GM03348 (cell line): Measurements from ENCODE around the gene PLEKHH3.
"Not testable (repeated sequence)": the region's sequence is repeated elsewhere in the genome, so short reads cannot be mapped to it uniquely, and the experiment has no call there.

Experiments used
- DNase-seq: peaks from one replicate; pipeline ENCODE4 v3.0.0; 2012; ENCODE audit warnings: low spot score

The PLEKHH3 gene

DNA sequence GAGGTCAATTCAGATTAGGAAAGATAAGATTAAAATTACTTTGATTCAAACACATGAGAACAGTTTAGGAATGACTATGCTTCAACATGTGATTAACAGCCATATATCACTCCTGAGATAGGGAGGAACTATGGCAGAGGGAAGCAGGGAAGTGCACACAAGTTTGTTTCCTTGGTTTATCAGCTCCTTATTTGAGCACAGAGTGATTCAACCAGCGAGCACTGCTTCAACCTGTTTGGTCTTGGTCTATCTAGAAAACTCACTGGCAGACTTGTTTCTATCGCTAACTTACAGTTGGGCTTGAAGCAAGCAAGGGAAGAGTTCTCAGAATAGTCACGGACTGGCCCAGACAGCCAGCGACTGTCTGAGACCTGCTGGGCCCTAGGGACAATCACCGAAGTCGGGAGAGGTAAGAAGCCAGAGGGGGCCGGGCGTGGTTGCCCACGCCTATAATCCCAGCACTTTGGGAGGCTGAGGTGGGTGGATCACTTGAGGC is 43.8 kb downstream of the PLEKHH3 start:
- no peak for DNase-seq

DNA sequence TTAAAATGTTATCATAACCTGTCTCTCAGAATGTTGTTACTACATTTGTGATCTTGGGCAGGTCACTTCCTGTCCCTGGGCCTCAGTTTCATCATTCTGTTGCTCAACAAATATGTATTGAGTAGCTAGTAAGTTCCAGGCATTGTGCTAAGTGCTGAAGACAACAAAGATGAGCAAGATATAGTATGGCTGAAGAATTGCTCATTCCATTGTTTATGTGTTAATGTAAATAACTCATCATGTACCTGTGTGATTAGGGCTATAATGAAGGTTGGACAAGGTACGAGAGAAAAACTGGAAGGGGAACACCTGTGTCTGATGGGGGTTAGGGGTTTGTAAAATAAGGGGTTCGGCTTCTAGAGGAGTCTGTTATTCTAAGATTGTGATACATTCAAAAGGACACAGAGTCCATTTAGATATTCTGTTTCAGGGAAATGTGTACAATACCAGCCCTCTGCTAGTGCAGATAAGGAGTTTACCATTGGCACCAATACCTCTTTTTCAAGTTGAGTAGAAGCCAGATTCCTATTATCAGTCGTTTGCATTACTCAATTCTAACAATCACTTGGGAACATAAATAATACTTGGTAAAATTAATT is 47.3 kb downstream of the PLEKHH3 start:
- no peak for DNase-seq

DNA sequence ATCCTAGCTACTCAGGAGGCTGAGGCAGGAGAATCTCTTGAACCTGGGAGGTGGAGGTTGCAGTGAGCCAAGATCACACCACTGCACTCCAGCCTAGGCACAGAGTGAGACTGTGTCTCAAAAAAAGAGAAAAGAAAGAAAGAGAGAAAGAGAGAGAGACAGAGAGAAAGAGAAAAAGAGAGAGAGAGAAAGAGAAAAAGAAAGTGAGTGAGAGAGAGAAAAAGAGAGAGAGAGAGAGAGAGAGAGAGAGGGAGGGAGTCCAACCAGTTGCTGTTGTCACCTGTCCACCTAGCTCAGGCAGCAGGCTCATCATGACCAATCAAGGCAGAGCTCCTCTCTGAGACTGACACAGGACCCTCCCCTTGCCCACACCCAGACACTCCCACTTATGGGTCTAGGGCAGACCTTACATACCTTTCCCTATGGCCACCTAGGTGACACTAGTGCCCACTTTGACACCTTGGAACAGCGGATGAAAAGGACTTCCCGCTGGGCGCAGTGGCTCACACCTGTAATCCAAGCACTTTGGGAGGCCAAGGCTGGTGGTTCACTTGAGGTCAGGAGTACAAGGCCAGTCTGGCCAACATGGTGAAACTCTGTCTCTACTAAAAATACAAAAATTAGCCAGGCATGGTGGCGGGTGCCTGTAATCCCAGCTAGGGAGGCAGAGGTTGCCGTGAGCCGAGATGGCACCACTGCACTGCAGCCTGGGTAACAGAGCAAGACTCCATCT is 49.6 kb downstream of the PLEKHH3 start:
- not testable (repeated sequence) for DNase-seq

DNA sequence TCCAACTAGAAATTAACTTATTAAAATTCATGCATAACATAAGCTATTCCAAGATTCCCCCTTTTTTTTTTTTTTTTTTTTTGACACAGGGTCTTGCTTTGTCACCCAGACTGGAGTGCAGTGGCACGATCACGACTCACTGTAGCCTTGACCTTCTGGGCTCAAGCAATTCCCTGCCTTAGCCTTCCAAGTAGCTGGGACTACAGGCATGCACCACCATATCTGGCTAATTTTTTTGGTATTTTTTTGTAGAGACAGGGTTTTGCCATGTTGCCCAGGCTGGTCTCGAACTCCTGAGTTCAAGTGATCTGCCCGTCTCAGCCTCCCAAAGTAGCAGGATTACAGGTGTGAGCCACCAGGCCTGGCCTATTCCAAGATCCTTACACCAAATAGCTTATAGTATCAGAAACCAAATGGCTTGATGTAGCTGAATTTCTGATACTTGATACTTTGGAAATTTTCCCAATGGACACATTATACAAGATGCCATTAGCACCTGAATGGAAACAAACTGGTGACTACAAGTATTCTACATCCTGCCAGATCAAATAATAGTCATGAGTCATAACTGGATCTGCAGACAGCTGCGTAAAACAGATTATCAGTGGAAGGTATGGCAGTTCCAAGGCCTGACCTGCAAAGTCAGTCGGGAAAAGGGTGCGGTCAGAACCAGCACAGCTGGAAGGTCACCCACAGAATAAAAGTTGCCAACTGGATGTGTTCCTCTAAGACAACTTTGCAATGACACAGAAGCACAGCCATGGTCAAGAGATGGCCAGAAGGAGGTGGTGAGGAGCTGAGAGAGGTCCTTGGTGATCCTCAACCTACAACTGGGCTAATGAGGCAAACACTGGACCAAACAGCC is 52.8 kb downstream of the PLEKHH3 start:
- DNase-seq: no peak

DNA sequence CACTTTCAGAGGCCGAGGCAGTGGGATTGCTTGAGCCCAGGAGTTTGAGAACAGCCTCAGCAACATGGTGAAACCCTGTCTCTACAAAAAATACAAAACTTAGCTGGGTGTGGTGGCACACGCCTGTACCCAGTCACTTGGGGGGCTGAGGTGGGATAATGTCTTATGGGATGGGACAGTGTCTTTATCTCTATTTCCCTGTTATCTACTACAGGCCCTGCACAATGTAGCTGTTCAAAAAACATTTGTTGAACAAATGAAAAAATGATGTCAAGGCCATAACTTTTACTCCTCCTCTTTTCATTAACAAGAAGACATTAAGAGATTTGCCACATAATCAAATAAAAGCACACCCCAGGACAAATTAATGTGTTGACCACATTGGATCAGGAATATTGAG is 53.5 kb downstream of the PLEKHH3 start:
- no peak for DNase-seq

DNA sequence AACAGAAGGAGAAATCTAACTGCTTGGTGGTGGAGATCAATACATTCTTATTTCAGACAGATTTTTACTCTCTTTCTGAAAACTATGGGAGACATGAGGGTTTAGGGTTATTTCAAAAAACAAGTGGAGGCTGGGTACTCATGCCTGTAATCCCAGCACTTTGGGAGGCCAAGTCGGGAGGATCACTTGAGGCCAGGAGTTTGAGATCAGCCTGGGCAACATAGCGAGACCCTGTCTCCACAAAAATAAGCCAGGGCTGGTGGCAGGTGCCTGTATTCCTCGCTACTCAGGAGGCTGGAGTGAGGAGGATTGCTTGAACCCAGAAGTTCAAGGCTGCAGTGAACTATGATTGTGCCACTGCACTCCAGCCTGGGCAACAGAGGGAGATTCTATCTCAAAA is 54.8 kb downstream of the PLEKHH3 start:
- DNase-seq: not testable (repeated sequence)

DNA sequence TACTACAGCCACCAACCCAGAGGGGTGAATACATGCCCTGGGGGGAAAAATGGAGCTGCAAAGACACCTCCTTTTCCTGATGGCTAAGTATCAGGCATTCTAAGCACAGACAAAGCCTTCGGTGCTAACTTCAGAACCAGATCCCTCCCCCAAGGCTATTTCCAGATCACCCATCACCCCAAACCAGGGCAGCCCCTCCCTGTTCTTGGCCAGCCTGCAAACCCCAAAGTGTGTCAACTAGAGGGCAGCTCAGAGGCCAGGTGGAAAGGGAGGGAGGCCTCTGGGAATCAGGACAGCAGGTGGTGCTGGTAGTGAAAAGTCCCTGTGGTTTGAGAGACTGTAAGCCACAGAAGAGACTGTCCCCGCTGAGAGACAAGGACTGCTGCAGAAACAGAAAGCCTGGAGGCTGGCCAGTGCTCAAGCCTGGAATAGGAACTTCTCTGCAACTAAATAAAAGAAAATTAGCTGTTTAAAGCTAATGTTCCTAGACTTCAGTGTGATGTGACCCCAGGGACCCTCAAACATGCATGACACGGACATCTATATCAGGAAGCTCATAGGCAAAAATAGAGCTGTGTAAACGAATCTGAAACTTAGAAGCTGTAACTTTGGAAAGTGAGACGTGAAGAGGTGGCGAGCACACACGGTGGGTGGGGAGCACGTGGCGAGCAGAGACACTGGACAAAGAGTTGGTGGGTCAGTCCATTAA is 58.2 kb downstream of the PLEKHH3 start:
- no peak for DNase-seq

DNA sequence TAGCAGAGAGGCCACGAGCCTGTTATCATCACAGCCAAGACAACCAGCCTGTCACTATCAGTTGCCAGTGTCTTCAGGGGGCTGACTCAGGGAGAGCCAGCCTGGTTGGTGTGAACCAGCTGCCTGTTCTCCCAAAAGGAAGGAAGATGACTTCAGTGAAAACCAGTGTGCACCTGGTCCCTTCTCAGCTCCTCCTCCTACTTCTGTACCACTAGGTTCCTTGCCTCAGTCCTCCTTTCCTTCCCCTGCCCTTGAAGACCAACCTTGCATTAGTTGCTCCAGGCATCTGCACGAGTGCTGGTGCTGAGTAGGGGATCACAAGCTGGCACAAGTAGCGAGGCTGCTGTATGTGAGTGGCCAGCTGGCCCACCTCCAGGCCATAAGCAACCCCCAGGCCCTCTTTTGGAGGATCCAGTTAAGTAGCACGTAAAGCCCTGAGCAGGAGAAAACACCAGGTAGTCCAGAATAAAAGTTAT is 58.8 kb downstream of the PLEKHH3 start:
- DNase-seq: no peak
